GM19468 (cell line): ENCODE results near the gene CYP2C19.
"Not testable (repeated sequence)": the region's sequence is repeated elsewhere in the genome, so short reads cannot be mapped to it uniquely, and the experiment has no call there.

Experiments used
- ATAC-seq: cut with Tn5 transposase; IDR thresholded peaks from one replicate; pipeline ENCODE4 v1.9.1; 2021; ENCODE audit warnings: mild to moderate bottlenecking, moderate library complexity, moderate number of reproducible peaks; ENCODE audit not compliant: unreplicated experiment; ENCODE audit errors: extremely low read depth

Gene CYP2C19

GRCh38 chr10:94859086-94859485, 96.6 kb downstream of the CYP2C19 start:
- no peak for ATAC-seq

- no peak for ATAC-seq
These were observed 116.2 kb downstream of the CYP2C19 start for GRCh38 chr10:94878649-94879048.

- no peak for ATAC-seq
These were observed 116.7 kb downstream of the CYP2C19 start for GRCh38 chr10:94879214-94879613.

- ATAC-seq: no peak
These were observed 126.6 kb downstream of the CYP2C19 start for GRCh38 chr10:94889123-94889522.

- no peak for ATAC-seq
These were observed 128.0 kb downstream of the CYP2C19 start for GRCh38 chr10:94890264-94891022.

GRCh38 chr10:94898414-94898813, 135.9 kb downstream of the CYP2C19 start:
- ATAC-seq: not testable (repeated sequence)

GRCh38 chr10:94902080-94902479, 139.6 kb downstream of the CYP2C19 start:
- ATAC-seq: no peak

- ATAC-seq: no peak
These were observed 140.1 kb downstream of the CYP2C19 start for GRCh38 chr10:94902570-94902969.
